ENCODE data around the gene KIF26B. TPM values are rescaled to one million over a fixed set of nuclear protein-coding genes. Genes with fewer than 3 reads are reported as not detected.

The KIF26B gene
- polyA plus RNA-seq, 1 of the 3 experiments (the other 2 are of a cell fraction) = 2.6 TPM

- no peak overlapping the region for H3K4me2 ChIP-seq
- peak overlapping the region in 1 of 2 experiments; percentile 76; a peak in 2 of 4 replicates for H3K27ac ChIP-seq (ENCODE audit: low read depth in 2 of 2, low read length in 1 of 2)
- no peaks in the 10 kb centered on the region for H4K20me1 ChIP-seq (ENCODE audit: insufficient read depth)
- ChIA-PET POLR2A (interaction anchor here (0.6 to 4.3 kb wide), 3 partner anchors 197 to 355 kb away, joined by 3 to 25 read pairs (median 7); partner anchors contain the start of gene KIF26B), CTCF (interaction anchor here (0.8 to 7.0 kb wide), 3 partner anchors 18 to 356 kb away, joined by 3 to 50 read pairs (median 3); partner anchors contain the start of gene KIF26B)
- no peak for DNase-seq
- peaks cover 0 to 7% of the 10 kb centered on the region in 2 experiments for H3K36me3 ChIP-seq (replicated peaks in 1 of 2; ENCODE audit: control insufficient read depth in 1 of 2, insufficient read depth in 2 of 2, low read length in 1 of 2)
- no peaks in the 10 kb centered on the region for H3K79me2 ChIP-seq (ENCODE audit: insufficient read depth)
- H2AFZ ChIP-seq (ENCODE audit: low read depth) = no peak overlapping the region
- no peak overlapping the region for H3K4me3 ChIP-seq (ENCODE audit: low read depth in 2 of 2, low read length in 1 of 2)
- no peak for TF ChIP-seq TCF12 (IDR thresholded peaks at IDR 0.05)
- no peaks in the 10 kb centered on the region for H3K9me3 ChIP-seq
- 70% methylated on average over 4 of the region's 4 CpGs for WGBS (ENCODE audit: low lambda C conversion rate)
- no peaks in the 10 kb centered on the region for H3K27me3 ChIP-seq (ENCODE audit: insufficient read depth)
- no peak overlapping the region for H3K9ac ChIP-seq
- H3K4me1 ChIP-seq (ENCODE audit: control insufficient read depth in 1 of 2, insufficient read depth in 2 of 2, low read depth in 1 of 2, low read length in 1 of 2) = peaks cover 0 to 43% of the 10 kb centered on the region in 2 experiments; a peak in 2 of 4 replicates
- no peaks in the 10 kb centered on the region for H3K9me2 ChIP-seq
- no peaks in the 10 kb centered on the region for H3F3A ChIP-seq (replicated peaks; ENCODE audit: insufficient read depth)
These were observed 355.4 kb downstream of the KIF26B start for GRCh38 chr1:245510144-245510543.

- H3K27me3 ChIP-seq (ENCODE audit: insufficient read depth) = no peaks in the 10 kb centered on the region
- peaks cover 0 to 51% of the 10 kb centered on the region in 2 experiments; a peak in 2 of 4 replicates for H3K4me1 ChIP-seq (ENCODE audit: control insufficient read depth in 1 of 2, insufficient read depth in 2 of 2, low read depth in 1 of 2, low read length in 1 of 2)
- H3K27ac ChIP-seq (ENCODE audit: low read depth in 2 of 2, low read length in 1 of 2) = peak overlapping the region; percentile 41 to 92; a peak in 3 of 4 replicates
- TF ChIP-seq MXI1 (IDR thresholded peaks at IDR 0.05; ENCODE audit: low read depth, low read length) = peak; percentile 86
- peak; percentile 63 for TF ChIP-seq RCOR1 (IDR thresholded peaks at IDR 0.05; ENCODE audit: low read length)
- TF ChIP-seq MEF2A (IDR thresholded peaks at IDR 0.05; ENCODE audit: borderline replicate concordance, low read depth) = no peak
- TF ChIP-seq, protein P1, sequence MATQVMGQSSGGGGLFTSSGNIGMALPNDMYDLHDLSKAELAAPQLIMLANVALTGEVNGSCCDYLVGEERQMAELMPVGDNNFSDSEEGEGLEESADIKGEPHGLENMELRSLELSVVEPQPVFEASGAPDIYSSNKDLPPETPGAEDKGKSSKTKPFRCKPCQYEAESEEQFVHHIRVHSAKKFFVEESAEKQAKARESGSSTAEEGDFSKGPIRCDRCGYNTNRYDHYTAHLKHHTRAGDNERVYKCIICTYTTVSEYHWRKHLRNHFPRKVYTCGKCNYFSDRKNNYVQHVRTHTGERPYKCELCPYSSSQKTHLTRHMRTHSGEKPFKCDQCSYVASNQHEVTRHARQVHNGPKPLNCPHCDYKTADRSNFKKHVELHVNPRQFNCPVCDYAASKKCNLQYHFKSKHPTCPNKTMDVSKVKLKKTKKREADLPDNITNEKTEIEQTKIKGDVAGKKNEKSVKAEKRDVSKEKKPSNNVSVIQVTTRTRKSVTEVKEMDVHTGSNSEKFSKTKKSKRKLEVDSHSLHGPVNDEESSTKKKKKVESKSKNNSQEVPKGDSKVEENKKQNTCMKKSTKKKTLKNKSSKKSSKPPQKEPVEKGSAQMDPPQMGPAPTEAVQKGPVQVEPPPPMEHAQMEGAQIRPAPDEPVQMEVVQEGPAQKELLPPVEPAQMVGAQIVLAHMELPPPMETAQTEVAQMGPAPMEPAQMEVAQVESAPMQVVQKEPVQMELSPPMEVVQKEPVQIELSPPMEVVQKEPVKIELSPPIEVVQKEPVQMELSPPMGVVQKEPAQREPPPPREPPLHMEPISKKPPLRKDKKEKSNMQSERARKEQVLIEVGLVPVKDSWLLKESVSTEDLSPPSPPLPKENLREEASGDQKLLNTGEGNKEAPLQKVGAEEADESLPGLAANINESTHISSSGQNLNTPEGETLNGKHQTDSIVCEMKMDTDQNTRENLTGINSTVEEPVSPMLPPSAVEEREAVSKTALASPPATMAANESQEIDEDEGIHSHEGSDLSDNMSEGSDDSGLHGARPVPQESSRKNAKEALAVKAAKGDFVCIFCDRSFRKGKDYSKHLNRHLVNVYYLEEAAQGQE (IDR thresholded peaks at IDR 0.05; ENCODE audit: low read depth, low read length) = no peak
- no peak for TF ChIP-seq NFIC (IDR thresholded peaks at IDR 0.05; ENCODE audit: borderline replicate concordance)
- peak; percentile 53; the same call in 1 of the 2 replicates for TF ChIP-seq SIN3A (IDR thresholded peaks at IDR 0.05; ENCODE audit: borderline replicate concordance, low read depth, low read length)
- TF ChIP-seq EP300 (IDR thresholded peaks at IDR 0.05; ENCODE audit: borderline replicate concordance in 1 of 2, low read depth in 1 of 2, low read length in 1 of 2) = peak in 1 of 2 experiments; percentile 73; a peak in 2 of 4 replicates
- peak; percentile 33; the same call in 1 of the 2 replicates for TF ChIP-seq POLR2AphosphoS5 (IDR thresholded peaks at IDR 0.05; ENCODE audit: low read depth, low read length)
- peak; percentile 94 for TF ChIP-seq GATA2 (CRISPR knock-in tag; IDR thresholded peaks at IDR 0.05)
- TF ChIP-seq RAD21 (IDR thresholded peaks at IDR 0.05; ENCODE audit: low read length) = peak; percentile 19; the same call in 1 of the 2 replicates
- TF ChIP-seq TCF12 (IDR thresholded peaks at IDR 0.05) = peak; percentile 60
- TF ChIP-seq, protein P2, sequence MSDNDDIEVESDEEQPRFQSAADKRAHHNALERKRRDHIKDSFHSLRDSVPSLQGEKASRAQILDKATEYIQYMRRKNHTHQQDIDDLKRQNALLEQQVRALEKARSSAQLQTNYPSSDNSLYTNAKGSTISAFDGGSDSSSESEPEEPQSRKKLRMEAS (IDR thresholded peaks at IDR 0.05; ENCODE audit: low read depth) = no peak; the same call in 1 of the 2 replicates
- TF ChIP-seq USF1 (IDR thresholded peaks at IDR 0.05; ENCODE audit: borderline replicate concordance, low read depth) = peak; percentile 50; the same call in 1 of the 2 replicates
- H3K9me2 ChIP-seq = no peaks in the 10 kb centered on the region
- H3K36me3 ChIP-seq (replicated peaks in 1 of 2; ENCODE audit: control insufficient read depth in 1 of 2, insufficient read depth in 2 of 2, low read length in 1 of 2) = peaks cover 0 to 10% of the 10 kb centered on the region in 2 experiments
- peak overlapping the region; percentile 81 for H3K4me2 ChIP-seq
- H2AFZ ChIP-seq (ENCODE audit: low read depth) = peak overlapping the region; percentile 79
- POLR2A ChIA-PET = interaction anchor here (0.6 to 4.3 kb wide), 9 partner anchors 58 to 358 kb away, joined by 3 to 25 read pairs (median 4); partner anchors contain the start of gene KIF26B
- peak overlapping the region; percentile 39 to 55 for H3K4me3 ChIP-seq (ENCODE audit: low read depth in 2 of 2, low read length in 1 of 2)
- CTCF ChIA-PET = interaction anchor here (0.7 to 7.0 kb wide), 13 partner anchors 12 to 483 kb away, joined by 3 to 50 read pairs (median 4); partner anchors contain the start of gene KIF26B
- H3K9me3 ChIP-seq = no peaks in the 10 kb centered on the region
- H3F3A ChIP-seq (replicated peaks; ENCODE audit: insufficient read depth) = no peaks in the 10 kb centered on the region
- H4K20me1 ChIP-seq (ENCODE audit: insufficient read depth) = no peaks in the 10 kb centered on the region
- H3K9ac ChIP-seq = peak overlapping the region; percentile 53; the same call in 1 of the 2 replicates
- 16% methylated on average over 8 of the region's 8 CpGs for WGBS (ENCODE audit: low lambda C conversion rate)
- peak; percentile 69 for DNase-seq
- no peaks in the 10 kb centered on the region for H3K79me2 ChIP-seq (ENCODE audit: insufficient read depth)
These were observed 357.6 kb downstream of the KIF26B start for GRCh38 chr1:245512181-245512888.

All from SK-N-SH (cell line).